ENCODE data around the gene PTPRK. TPM values are rescaled to one million over a fixed set of nuclear protein-coding genes. Genes with fewer than 3 reads are reported as not detected.

PTPRK gene
- total and polyA plus RNA-seq, 5 donors from 2014 or later, result 0.16 to 1.0 (median 0.45) TPM; not detected in 1

DNA sequence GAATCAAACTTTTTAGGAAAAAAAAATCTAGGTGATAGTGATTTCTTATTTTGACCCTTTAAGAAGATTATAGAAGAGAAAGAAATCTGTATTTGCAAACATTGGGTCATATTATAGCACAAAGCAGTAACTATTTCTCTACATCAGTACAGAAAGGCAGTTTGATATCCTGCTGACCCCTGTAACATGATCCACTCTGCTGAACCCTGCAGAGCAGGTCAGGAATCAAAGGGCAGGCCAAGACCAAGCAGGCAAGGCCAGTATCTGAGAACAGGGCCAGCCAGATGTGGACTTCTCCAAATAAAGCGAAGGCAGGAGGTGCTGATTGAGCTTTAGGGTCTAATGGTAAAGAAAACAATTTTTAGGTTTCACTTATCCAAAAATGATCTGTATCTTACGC lies 239.4 kb downstream of the PTPRK start:
- Histone ChIP-seq H3K36me3 (ENCODE audit: control insufficient read depth, insufficient read depth, low read length) (no peaks in the 10 kb centered on the region), H3K9me3 (ENCODE audit: control insufficient read depth in 2 of 2, low read length in 2 of 2) (no peaks in the 10 kb centered on the region), H3K27ac (ENCODE audit: insufficient read depth, low read length, poor library complexity, severe bottlenecking) (no peak overlapping the region), H3K27me3 (ENCODE audit: control insufficient read depth, insufficient read depth, low read length) (no peaks in the 10 kb centered on the region), H3K4me3 (ENCODE audit: low read depth, low read length) (no peak overlapping the region), H3K4me1 (ENCODE audit: control insufficient read depth, insufficient read depth, low read length, poor library complexity, severe bottlenecking) (no peaks in the 10 kb centered on the region)
- Mint-ChIP-seq H3K36me3 (no peaks in the 10 kb centered on the region), H3K4me1 (no peaks in the 10 kb centered on the region), H3K4me3 (no peak overlapping the region), H3K27me3 (peaks cover 8% of the 10 kb centered on the region), H3K27ac (no peak overlapping the region), H3K9me3 (no peaks in the 10 kb centered on the region)
- no peak for ATAC-seq (ENCODE audit: low read depth in 2 of 2)
- no peak for DNase-seq

DNA sequence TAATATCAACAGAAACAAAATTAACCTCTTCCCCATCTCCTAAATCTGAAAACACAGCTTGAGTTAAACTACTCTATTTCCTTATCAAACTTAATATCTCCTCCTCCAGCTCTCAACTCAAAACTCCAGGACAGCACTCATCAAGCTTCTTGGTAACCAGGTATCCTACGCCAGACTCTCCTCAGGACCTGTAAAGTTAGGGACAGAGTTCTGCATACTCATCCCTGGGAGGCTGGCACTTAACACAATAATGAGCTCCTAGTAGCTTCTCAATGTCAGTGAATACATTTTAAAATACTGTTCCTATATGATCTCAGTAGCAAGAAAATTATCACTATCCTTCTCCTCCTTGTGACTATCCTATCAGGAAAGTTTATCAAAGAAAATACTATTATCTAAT lies 240.3 kb downstream of the PTPRK start:
- H3K27ac Mint-ChIP-seq, result no peak overlapping the region
- H3K36me3 Mint-ChIP-seq, result no peaks in the 10 kb centered on the region
- no peaks in the 10 kb centered on the region for H3K4me1 ChIP-seq (ENCODE audit: control insufficient read depth, insufficient read depth, low read length, poor library complexity, severe bottlenecking)
- no peak overlapping the region for H3K4me3 ChIP-seq (ENCODE audit: low read depth, low read length)
- H3K9me3 Mint-ChIP-seq, result no peaks in the 10 kb centered on the region
- DNase-seq (no peak), ATAC-seq (ENCODE audit: low read depth in 2 of 2) (no peak)
- H3K4me1 Mint-ChIP-seq, result no peaks in the 10 kb centered on the region
- no peaks in the 10 kb centered on the region for H3K9me3 ChIP-seq (ENCODE audit: control insufficient read depth in 2 of 2, low read length in 2 of 2)
- H3K36me3 ChIP-seq (ENCODE audit: control insufficient read depth, insufficient read depth, low read length), result no peaks in the 10 kb centered on the region
- no peaks in the 10 kb centered on the region for H3K27me3 ChIP-seq (ENCODE audit: control insufficient read depth, insufficient read depth, low read length)
- peaks cover 13% of the 10 kb centered on the region for H3K27me3 Mint-ChIP-seq
- no peak overlapping the region for H3K27ac ChIP-seq (ENCODE audit: insufficient read depth, low read length, poor library complexity, severe bottlenecking)
- no peak overlapping the region for H3K4me3 Mint-ChIP-seq

DNA sequence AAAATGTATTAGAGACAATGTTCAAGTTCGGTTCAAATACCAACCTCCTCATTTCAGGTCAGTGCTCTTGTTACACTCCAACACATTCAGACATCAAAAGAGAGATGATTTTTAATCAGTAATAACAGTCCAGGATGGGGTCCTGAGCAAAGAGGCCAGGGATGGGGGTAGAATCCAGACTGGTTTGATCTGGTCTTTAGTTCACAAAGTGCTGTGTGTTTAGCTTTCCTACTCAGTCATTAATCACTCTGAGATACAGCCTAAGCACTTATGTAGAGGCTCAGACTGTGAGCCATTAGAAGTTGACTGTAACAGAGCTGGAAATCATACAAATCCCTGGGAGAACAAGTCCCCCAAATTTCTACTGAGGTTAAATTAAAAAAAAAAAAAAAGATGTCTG lies 241.6 kb downstream of the PTPRK start:
- Mint-ChIP-seq H3K4me1 (no peaks in the 10 kb centered on the region), H3K9me3 (no peaks in the 10 kb centered on the region), H3K27me3 (peaks cover 8% of the 10 kb centered on the region), H3K27ac (no peak overlapping the region), H3K4me3 (no peak overlapping the region), H3K36me3 (no peaks in the 10 kb centered on the region)
- Histone ChIP-seq H3K4me1 (ENCODE audit: control insufficient read depth, insufficient read depth, low read length, poor library complexity, severe bottlenecking) (no peaks in the 10 kb centered on the region), H3K36me3 (ENCODE audit: control insufficient read depth, insufficient read depth, low read length) (no peaks in the 10 kb centered on the region), H3K4me3 (ENCODE audit: low read depth, low read length) (no peak overlapping the region), H3K27me3 (ENCODE audit: control insufficient read depth, insufficient read depth, low read length) (no peaks in the 10 kb centered on the region), H3K27ac (ENCODE audit: insufficient read depth, low read length, poor library complexity, severe bottlenecking) (no peak overlapping the region), H3K9me3 (ENCODE audit: control insufficient read depth in 2 of 2, low read length in 2 of 2) (no peaks in the 10 kb centered on the region)
- ATAC-seq (ENCODE audit: low read depth in 2 of 2) (no peak), DNase-seq (no peak)

DNA sequence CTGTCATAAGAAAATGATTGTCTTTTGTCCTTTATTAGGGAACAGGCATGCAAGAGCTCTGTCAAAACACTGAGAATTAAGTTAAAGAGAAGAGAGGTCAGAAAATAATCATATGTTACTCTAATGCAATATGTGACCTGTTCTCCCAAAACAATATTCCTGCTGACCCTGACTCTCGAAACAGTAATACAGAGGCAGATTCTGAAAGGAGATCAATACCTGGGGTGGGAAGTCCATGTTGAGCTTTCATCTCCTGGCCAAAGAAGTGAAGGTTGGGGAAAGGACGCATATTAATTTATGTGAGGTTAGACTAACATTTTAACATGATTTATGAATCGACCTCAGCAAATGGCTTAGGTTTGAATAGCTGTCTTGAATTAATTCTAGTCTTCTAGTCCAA lies 243.0 kb downstream of the PTPRK start:
- H3K9me3 Mint-ChIP-seq, result no peaks in the 10 kb centered on the region
- ATAC-seq (ENCODE audit: low read depth in 2 of 2), result no peak
- H3K36me3 Mint-ChIP-seq, result no peaks in the 10 kb centered on the region

DNA sequence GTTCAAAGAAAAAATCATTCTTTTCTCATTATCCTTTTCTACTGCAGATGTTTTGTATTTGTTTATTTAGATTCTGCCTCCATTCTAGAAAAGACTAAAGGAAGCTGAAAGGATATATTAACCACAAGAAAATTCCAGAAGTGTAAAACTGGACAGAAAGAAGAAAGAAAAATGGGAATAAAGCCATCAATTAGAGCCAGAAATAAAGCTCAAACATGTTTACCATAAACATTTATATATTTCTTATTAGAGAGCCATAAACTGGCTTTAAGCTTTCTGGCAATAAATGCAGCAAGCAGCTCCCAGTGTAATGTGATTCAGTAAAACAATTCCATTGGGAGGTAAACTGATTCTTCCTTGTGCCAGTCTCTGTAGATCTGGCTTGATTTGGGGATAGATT lies 244.1 kb downstream of the PTPRK start:
- DNase-seq, result no peak
- no peaks in the 10 kb centered on the region for H3K9me3 ChIP-seq (ENCODE audit: control insufficient read depth in 2 of 2, low read length in 2 of 2)
- no peak overlapping the region for H3K27ac Mint-ChIP-seq
- H3K27ac ChIP-seq (ENCODE audit: insufficient read depth, low read length, poor library complexity, severe bottlenecking), result no peak overlapping the region
- no peak overlapping the region for H3K4me3 Mint-ChIP-seq
- no peaks in the 10 kb centered on the region for H3K36me3 ChIP-seq (ENCODE audit: control insufficient read depth, insufficient read depth, low read length)
- no peaks in the 10 kb centered on the region for H3K36me3 Mint-ChIP-seq
- H3K4me1 ChIP-seq (ENCODE audit: control insufficient read depth, insufficient read depth, low read length, poor library complexity, severe bottlenecking), result no peaks in the 10 kb centered on the region
- H3K4me3 ChIP-seq (ENCODE audit: low read depth, low read length), result no peak overlapping the region
- H3K4me1 Mint-ChIP-seq, result no peaks in the 10 kb centered on the region
- no peaks in the 10 kb centered on the region for H3K27me3 ChIP-seq (ENCODE audit: control insufficient read depth, insufficient read depth, low read length)
- peaks cover 6% of the 10 kb centered on the region for H3K27me3 Mint-ChIP-seq
- ATAC-seq (ENCODE audit: low read depth in 2 of 2), result no peak
- no peaks in the 10 kb centered on the region for H3K9me3 Mint-ChIP-seq

More for the DNA sequence above, 243.0 kb downstream of the PTPRK start:
- no peaks in the 10 kb centered on the region for H3K36me3 ChIP-seq (ENCODE audit: control insufficient read depth, insufficient read depth, low read length)
- DNase-seq, result no peak
- no peaks in the 10 kb centered on the region for H3K4me1 Mint-ChIP-seq
- H3K27me3 Mint-ChIP-seq, result peaks cover 6% of the 10 kb centered on the region
- H3K4me3 ChIP-seq (ENCODE audit: low read depth, low read length), result no peak overlapping the region
- H3K4me3 Mint-ChIP-seq, result no peak overlapping the region
- H3K9me3 ChIP-seq (ENCODE audit: control insufficient read depth in 2 of 2, low read length in 2 of 2), result no peaks in the 10 kb centered on the region
- H3K4me1 ChIP-seq (ENCODE audit: control insufficient read depth, insufficient read depth, low read length, poor library complexity, severe bottlenecking), result no peaks in the 10 kb centered on the region
- H3K27me3 ChIP-seq (ENCODE audit: control insufficient read depth, insufficient read depth, low read length), result no peaks in the 10 kb centered on the region
- H3K27ac ChIP-seq (ENCODE audit: insufficient read depth, low read length, poor library complexity, severe bottlenecking), result no peak overlapping the region
- H3K27ac Mint-ChIP-seq, result no peak overlapping the region

DNA sequence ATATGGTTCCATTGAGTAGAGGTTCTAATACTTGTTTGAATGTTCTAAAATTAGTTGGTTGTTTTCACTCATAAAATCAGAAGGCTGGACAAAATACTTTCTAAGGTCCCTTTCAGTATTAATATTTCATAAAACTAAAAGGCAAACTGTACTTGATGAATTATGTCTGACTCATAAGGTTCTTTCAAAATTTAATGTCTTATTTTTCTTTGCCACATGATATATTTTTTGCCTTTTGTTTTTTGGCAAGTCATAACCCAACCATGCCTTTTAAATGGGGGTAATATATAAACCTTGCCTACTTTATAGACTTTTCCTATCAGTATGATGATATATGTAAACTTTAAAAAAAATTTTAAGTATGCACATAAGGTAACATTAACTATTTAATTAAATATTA lies 244.7 kb downstream of the PTPRK start:
- DNase-seq (no peak), ATAC-seq (ENCODE audit: low read depth in 2 of 2) (no peak)
- H3K27ac ChIP-seq (ENCODE audit: insufficient read depth, low read length, poor library complexity, severe bottlenecking), result no peak overlapping the region
- no peak overlapping the region for H3K27ac Mint-ChIP-seq
- H3K4me3 Mint-ChIP-seq, result no peak overlapping the region
- no peaks in the 10 kb centered on the region for H3K4me1 ChIP-seq (ENCODE audit: control insufficient read depth, insufficient read depth, low read length, poor library complexity, severe bottlenecking)
- no peaks in the 10 kb centered on the region for H3K27me3 ChIP-seq (ENCODE audit: control insufficient read depth, insufficient read depth, low read length)
- H3K36me3 Mint-ChIP-seq, result no peaks in the 10 kb centered on the region
- no peak overlapping the region for H3K4me3 ChIP-seq (ENCODE audit: low read depth, low read length)
- H3K9me3 ChIP-seq (ENCODE audit: control insufficient read depth in 2 of 2, low read length in 2 of 2), result no peaks in the 10 kb centered on the region
- no peaks in the 10 kb centered on the region for H3K36me3 ChIP-seq (ENCODE audit: control insufficient read depth, insufficient read depth, low read length)
- no peaks in the 10 kb centered on the region for H3K9me3 Mint-ChIP-seq
- peaks cover 6% of the 10 kb centered on the region for H3K27me3 Mint-ChIP-seq
- no peaks in the 10 kb centered on the region for H3K4me1 Mint-ChIP-seq

DNA sequence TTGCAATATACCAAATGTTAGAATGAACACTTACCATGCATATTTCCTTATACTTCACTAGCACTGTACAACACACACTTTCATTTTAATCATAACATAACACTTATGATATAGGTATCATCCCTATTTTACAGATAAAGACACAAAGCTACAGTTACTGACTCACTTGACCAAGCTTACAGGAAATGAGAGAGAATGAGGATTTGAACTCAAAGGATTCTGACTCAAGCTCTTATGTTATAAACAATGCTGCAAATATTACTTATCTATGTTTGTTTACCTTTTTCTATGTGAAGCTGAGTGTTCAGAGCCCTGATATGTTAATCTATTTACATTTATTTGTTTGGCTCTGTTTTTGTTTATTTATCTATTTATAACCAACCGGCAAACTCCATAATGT lies 245.4 kb downstream of the PTPRK start:
- H3K4me1 ChIP-seq (ENCODE audit: control insufficient read depth, insufficient read depth, low read length, poor library complexity, severe bottlenecking), result no peaks in the 10 kb centered on the region
- H3K27ac Mint-ChIP-seq, result no peak overlapping the region
- peaks cover 6% of the 10 kb centered on the region for H3K27me3 Mint-ChIP-seq
- H3K4me3 Mint-ChIP-seq, result no peak overlapping the region
- H3K36me3 Mint-ChIP-seq, result no peaks in the 10 kb centered on the region
- H3K9me3 Mint-ChIP-seq, result no peaks in the 10 kb centered on the region
- no peak for ATAC-seq (ENCODE audit: low read depth in 2 of 2)
- H3K9me3 ChIP-seq (ENCODE audit: control insufficient read depth in 2 of 2, low read length in 2 of 2), result no peaks in the 10 kb centered on the region
- H3K27ac ChIP-seq (ENCODE audit: insufficient read depth, low read length, poor library complexity, severe bottlenecking), result no peak overlapping the region
- DNase-seq, result no peak
- no peaks in the 10 kb centered on the region for H3K27me3 ChIP-seq (ENCODE audit: control insufficient read depth, insufficient read depth, low read length)
- no peaks in the 10 kb centered on the region for H3K36me3 ChIP-seq (ENCODE audit: control insufficient read depth, insufficient read depth, low read length)
- no peak overlapping the region for H3K4me3 ChIP-seq (ENCODE audit: low read depth, low read length)
- H3K4me1 Mint-ChIP-seq, result no peaks in the 10 kb centered on the region

DNA sequence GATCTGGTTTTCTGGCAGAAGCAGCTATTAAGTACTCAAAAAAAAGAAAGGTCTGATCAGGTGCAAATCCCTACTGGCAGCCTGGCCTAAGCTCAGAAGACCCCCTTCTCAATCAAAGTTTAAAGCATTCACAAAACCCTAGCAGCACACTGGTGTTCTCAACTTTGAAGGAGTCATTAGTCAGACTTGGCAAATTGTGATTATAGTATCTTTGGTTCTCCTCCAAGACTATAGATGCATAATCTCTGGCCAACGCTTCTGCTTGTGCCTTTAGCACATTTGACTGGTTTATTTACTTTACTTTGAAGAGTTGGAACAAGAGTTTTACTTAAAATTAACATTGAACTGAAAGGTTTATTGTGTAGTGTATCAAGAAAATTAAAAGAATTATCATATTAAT lies 248.9 kb downstream of the PTPRK start:
- Histone ChIP-seq H3K36me3 (ENCODE audit: control insufficient read depth, insufficient read depth, low read length) (no peaks in the 10 kb centered on the region), H3K9me3 (ENCODE audit: control insufficient read depth in 2 of 2, low read length in 2 of 2) (no peaks in the 10 kb centered on the region), H3K4me3 (ENCODE audit: low read depth, low read length) (no peak overlapping the region), H3K4me1 (ENCODE audit: control insufficient read depth, insufficient read depth, low read length, poor library complexity, severe bottlenecking) (no peaks in the 10 kb centered on the region), H3K27me3 (ENCODE audit: control insufficient read depth, insufficient read depth, low read length) (no peaks in the 10 kb centered on the region), H3K27ac (ENCODE audit: insufficient read depth, low read length, poor library complexity, severe bottlenecking) (no peak overlapping the region)
- Mint-ChIP-seq H3K4me3 (no peak overlapping the region), H3K27ac (no peak overlapping the region), H3K27me3 (peaks cover 10% of the 10 kb centered on the region), H3K9me3 (no peaks in the 10 kb centered on the region), H3K4me1 (no peaks in the 10 kb centered on the region), H3K36me3 (no peaks in the 10 kb centered on the region)
- no peak for DNase-seq
- ATAC-seq (ENCODE audit: low read depth in 2 of 2), result no peak
